ENCODE results near the gene CYSLTR1.
"Not testable (repeated sequence)": the region's sequence is repeated elsewhere in the genome, so short reads cannot be mapped to it uniquely, and the experiment has no call there.

Gene CYSLTR1, protein sequence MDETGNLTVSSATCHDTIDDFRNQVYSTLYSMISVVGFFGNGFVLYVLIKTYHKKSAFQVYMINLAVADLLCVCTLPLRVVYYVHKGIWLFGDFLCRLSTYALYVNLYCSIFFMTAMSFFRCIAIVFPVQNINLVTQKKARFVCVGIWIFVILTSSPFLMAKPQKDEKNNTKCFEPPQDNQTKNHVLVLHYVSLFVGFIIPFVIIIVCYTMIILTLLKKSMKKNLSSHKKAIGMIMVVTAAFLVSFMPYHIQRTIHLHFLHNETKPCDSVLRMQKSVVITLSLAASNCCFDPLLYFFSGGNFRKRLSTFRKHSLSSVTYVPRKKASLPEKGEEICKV

DNA sequence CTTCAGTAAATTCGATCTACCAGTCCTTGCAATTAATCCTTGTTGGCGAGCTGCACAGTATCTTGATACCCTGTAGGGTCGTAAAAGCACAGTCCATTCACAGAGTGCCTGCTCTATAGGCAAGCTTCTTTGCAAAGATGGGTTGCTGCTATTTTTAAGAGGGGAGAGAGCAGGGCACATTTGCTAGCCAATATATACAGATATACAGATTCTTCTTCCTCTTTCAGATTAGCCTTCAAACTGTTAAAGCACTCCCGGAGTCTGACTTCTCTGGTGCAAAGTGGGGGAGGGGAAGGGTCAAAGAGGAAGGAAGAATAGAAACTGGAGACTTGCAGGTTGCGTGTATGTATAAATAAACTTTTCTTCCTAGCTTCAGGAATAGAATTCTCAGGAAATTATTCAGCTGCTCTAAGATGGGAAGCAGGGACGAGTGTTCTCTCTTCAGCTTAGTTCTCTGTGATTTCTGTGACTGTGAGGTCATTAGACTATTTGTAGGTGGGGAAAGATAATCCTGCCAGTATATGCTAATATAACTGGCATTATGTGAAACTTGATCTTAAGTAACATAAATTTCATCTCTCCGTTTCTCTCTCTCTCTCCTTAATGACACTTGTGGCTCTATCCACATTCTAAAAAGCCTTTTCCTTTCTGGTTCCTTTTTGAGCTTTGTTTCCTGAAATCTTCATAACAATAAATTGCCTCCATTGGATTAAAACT, at the start of gene CYSLTR1:
Gene CYSLTR1, minus strand, starts transcription at position 242 of the 717 bp plus-strand sequence. CDS start 53,865 bp downstream, outside the sequence.
- no peak for DNase-seq

DNA sequence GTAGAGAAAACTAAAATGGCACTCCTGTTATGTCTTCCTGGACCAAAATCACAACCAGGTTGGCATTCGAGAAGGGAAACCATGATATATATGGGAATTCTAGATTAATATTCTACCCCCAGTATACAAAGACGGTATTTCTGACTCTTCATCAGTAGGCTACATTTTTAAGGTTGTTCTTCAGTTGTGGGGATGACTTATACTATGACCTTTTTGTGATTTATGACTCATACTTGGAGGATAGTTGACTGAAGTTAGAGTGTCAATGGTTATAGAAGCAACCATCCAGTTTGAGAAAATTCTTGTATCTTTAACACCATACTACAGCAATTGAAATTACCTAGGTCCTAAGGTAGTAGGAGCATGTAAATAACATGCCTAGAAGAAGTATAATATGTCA, 49.8 kb upstream of the CYSLTR1 start:
- DNase-seq = no peak

DNA sequence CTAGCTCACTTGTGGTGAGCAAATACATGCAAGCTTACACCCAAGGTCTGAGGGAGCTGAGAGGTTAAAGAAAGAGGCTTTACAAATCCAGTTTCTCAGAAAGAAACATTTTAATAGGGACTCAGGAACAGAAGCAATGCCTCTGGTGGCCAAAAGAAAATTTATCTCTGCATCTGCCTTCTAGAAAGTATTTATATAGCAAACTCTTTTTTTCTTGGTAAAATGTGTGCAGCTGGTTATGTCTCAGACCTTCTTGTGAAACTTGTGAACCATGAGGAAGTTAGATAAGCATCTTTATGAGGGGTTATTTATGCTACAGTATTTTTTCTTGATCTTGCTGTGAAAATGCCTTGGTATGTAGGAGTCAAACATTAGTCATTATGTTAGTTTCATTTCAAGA, 48.5 kb upstream of the CYSLTR1 start:
- DNase-seq = no peak

DNA sequence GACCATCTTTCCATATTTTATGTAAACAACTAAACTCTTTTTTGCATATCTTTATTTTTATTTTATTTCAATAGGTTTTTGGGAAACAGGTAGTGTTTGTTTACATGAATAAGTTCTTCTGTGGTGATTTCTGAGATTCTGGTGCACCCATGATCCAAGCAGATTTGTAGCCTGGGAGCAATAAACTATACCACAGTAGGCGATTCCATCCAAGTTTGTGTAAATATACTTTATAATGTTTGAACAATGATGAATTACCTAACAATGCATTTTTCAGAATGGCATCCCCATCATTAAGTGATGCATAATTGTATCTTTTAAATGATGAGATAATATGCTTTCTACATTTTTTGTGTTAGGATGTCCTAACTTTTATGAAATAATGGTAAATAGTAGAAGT, 39.2 kb upstream of the CYSLTR1 start:
- no peak for DNase-seq

DNA sequence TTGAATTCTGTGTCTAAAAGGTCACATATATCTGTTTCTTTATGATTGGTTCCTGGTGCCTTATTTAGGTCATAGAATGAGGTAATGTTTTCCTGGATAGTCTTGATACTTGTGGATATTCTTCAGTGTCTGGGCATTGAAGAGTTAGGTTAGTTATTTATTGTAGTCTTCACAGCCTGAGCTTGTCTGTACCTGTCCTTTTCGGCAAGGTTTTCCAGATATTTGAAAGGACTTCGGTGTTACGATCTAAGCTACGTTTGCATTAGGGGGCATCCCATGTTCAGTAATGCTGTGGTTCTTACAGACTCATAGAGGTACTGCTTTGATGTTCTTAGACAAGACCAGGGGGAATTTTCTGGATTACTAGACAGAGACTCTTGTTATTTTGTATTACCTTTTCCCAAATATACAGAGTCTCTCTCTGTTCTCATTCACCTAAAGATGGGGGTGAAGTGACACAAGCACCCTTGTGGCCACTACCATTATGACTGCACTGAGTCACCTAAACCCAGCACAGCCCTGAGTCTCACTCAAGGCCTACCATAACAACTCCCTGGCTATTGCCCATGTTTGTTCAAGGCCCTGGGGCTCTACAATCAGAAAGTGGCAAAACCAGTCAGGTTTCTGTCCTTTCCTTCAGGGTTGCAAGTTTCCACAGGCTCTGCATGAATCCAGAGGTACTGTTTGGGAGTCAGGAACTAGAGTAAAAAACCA, 30.1 kb upstream of the CYSLTR1 start:
- no peak for DNase-seq

DNA sequence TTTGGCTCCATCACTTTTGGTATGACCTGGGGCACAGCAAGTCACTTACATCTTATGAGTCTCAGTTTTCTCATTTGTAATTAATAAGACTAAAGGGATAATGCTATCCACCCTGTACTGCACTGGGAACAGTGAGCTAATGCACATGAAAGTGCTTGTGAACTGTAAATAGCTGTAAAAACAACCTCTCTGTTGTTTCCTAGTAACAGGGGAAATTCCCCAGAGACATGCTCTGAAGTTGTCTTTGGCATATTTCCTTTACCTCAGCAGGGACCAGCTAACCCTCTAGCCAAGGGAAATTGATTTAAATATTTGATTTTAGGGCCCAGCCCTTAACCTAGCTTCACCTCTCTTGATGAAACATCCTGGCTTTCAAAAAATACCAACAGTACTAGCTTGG, 6.1 kb upstream of the CYSLTR1 start:
- DNase-seq = no peak

DNA sequence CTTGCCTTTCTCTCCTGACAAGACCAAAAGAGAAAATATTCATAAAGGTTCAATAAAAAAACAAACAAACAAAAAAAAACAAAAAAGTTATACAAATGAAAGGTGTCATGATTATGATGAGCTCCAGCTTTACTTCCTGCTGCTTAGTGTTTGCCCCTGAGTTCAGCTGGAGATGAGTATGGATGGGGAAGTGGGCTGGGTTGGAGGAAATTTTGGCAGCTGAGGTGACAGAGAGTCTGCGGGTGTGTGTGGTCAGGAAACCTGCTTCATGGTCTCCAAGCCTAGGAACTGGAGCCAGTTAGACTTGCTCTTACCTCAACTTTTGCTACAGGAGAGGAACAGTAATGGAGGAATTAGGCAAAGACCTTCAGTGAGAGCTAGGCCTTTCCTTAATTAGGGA, 4.3 kb upstream of the CYSLTR1 start:
- DNase-seq = no peak

DNA sequence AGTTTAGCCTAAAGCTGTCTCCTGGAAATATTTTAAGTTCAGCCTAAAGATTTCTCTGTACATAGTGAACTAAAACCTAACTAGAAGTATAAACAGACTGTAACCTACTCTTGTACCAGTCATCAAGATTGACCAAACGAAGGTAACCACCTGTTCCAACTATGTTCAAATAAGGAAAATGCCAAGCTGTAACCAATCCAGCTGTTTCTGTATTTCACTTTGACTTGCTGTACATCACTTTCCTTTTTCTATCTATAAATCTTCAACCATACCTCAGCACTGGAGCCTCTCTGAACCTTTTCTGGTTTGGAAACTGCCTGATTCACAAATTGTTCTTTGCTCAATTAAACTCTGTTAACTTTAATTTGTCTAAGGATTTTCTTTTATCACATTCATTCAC, 3.1 kb upstream of the CYSLTR1 start:
- no peak for DNase-seq

DNA sequence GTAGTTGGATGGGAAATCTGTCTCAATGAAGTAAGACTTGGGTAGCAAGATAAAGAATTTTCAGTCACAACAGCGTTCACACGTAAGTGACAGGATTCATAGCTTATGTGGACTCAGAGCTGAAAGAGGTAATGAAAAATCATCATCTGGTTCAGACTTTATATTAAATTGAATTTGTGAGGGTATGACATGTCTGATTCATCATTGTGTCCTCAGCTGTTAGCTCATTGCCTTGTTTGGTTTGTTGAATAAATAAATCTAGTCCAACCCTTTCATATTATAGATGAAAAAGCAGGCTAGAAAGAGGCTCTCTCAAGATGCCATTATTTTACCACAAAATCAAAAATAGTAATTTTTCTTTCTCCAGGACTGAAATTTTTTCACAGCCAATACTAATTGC, 2.7 kb upstream of the CYSLTR1 start:
- DNase-seq = no peak

DNA sequence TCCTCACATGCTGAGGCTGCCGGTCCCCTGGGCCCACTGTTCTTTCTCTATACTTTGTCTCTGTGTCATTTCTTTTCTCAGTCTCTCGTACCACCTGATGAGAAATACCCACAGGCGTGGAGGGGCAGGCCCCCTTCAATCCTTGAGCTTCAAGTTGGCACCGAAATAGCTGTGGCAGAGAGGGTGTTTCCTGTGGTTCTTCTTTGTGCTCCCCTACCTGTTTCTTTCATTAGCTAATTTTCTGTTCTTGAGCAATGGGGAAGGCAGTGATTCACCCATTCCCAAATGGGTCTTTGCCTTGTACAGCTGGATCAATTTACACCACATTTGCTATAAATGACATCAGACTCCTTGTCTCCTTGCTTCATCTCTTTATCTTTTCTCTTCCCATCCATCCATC, 2.1 kb upstream of the CYSLTR1 start:
- DNase-seq = no peak

DNA sequence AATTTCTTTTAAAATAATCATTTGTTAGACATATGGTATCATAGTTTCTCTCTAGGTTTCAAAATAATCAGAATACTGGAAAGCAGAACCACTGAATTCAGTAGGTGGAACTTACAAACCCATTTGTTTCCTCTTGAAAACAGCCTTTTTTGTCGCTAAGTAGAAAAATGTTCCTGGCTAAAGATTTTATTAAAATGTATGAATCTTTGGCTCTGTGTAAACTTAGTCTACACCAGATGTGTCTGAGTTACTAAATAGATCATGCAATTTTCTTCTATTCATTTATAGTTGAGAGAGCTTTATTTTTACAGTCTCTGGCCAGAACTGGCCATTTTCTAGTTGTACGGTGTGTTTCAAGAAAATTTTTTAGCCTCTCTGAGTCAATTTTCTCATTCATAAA, 1.0 kb downstream of the CYSLTR1 start:
- DNase-seq = no peak

DNA sequence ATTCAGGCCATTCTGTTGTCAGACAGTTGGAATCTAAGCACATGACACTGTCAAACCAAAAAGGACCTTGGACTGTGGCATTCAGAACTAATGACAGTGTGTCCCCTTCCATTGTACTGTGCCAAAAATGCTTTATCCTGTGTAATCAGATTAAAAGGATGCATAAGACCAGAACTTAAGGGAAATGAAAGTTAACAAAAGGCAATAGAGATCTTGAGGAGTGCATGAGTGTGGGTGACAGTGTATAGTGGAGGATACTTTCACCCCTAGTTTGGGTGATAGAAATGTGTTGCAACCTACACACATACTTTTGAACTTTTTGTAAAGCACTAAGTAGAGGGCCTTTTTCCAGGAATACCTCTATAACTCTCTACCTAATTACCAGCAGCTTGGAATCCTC, 4.5 kb downstream of the CYSLTR1 start:
- no peak for DNase-seq

DNA sequence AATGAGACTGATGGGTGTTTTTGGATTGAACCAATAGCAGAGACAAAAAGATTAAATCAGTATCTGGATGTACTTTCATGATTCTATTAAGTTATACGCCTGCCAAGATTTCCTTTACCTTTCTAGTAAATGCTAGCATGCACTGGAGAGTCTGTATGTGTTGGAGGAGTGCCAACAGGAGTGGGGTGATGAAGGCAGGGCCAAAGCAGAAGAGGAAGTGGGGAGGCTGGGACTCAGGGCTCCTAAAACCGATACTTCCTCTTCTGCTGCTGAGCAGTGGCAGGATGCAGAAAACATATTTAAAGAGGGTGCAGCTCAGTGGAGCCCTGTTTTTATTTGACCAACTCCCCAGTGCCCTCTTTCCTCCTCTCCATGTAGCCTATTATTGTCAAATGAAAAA, 5.6 kb downstream of the CYSLTR1 start:
- DNase-seq = no peak

DNA sequence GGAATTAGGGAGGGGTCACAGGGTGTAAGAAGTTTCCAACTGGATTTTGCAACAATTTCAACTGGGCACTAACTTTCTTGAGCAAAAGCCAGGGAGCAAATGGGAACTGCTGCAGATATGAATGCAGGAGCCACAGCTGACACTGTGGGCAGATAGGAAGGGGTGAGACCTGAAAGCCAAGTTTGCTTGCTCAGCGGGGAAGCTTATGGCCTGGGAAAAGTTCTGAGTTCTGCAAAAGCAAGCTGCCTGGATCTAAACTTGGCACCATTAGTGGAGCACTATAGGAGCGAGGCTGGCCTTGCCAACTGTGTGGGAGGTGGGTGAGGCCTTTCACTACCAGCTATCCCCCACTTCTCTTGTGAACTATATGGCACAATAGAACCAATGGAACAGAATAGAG, 11.1 kb downstream of the CYSLTR1 start:
- DNase-seq = no peak

DNA sequence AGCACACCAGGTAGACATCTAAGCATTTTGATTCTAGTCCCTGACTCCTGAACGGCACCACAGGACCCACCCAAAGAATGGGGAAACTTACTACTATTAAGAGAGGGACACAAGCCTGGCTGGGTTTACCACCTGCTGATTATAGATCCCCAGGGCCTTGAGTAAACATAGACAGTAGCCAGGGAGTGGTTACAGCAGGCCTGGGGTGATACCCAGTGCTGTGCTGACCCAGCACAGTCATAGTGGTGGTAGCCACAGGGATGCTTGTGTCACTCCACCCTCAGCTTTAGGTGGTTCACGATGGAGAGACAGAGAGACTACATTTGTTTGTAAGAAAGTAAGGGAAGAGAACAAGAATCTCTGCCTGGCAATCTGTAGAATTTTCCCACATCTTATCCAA, 11.7 kb downstream of the CYSLTR1 start:
- no peak for DNase-seq

DNA sequence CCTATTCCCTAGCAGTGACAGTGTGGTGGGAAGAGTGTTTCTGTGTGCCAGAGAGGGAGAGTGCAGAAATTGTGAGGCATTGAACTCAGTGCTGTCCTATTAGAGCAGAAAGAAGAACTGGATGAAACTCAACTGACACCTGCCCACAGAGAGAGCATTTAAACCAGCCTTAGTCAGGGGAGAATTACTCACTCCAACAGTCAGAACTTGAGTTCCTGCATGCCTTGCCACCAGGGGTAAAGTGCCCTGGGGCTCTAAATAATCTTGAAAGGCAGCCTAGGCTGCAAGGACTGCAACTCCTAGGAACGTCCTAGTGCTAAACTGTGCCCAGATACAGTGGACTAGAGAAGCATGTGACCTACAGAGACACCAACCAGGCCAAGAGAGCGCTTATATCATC, 12.8 kb downstream of the CYSLTR1 start:
- no peak for DNase-seq

DNA sequence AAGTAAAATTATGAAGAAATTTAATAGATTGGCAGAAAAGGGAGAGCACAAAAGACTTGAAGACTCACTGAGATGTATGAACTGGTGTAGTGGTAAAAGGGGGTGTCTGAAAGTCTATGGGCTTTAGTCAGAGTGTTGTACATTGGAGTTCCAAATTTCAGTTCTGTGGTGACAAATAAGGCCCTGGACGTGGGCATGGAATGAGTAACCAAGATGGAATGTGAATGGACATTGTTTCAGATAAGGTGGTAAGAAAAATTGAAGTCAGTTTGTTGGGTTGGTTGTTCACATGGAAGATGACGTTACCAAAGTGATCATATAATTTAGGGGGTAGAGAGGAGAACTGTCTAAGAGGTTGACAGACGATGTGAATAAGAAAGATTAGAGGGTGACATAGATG, 13.9 kb downstream of the CYSLTR1 start:
- no peak for DNase-seq

DNA sequence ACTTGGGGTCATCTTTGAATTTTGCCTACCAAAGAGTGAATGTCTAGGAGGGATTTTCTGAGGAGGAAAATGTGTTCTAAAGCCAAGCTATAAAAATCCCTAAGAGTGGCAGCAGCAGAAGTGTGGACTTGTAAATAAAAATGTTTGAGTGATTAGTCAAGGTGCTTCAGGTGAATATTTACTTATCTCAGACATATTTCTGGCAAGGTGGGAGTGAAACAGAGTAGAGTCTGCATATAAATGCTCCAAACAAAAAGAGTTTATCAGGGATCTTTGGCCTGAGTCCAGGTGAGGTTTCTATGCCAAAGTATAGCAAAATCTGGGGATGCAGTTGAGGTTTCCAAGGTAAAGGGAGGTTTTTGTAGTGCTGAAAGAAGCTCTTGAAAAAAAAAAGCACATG, 19.7 kb downstream of the CYSLTR1 start:
- no peak for DNase-seq

DNA sequence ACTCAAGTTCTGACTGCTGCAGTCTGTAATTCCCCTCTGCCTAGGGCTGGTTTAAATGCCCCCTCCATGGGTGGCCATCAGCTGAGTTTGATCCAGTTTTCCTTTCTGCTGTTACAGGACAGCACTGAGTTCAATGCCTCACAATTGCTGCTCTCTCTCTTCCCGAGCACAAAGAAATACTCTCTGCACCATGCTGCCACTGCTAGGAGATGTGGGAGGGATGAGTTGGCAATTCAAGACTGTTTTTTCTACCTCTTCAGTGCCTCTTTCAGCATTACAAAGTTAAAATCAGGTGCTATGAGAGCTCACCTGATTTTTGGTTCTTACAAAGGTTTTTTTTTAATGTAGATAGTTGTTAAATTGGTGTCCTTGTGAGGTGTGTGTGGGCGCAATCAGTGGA, 24.3 kb downstream of the CYSLTR1 start:
- DNase-seq = no peak

DNA sequence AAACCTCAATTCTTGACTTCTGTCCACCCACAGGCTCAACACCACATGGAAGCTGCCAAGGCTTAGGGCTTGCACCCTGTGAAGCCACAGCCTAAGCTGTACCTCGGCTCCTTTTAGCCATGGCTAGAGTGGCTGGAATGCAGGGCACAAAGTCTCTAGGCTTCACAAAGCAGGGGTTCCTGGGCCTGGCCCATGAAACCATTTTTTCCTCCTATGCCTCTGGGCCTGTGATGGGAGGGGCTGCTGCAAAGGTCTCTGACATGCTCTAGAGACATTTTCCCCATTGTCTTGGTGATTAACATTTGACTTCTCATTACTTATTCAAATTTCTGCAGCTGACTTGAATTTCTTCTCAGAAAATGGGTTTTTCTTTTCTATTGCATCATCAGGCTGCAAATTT, 26.5 kb downstream of the CYSLTR1 start:
- DNase-seq = not testable (repeated sequence)

DNA sequence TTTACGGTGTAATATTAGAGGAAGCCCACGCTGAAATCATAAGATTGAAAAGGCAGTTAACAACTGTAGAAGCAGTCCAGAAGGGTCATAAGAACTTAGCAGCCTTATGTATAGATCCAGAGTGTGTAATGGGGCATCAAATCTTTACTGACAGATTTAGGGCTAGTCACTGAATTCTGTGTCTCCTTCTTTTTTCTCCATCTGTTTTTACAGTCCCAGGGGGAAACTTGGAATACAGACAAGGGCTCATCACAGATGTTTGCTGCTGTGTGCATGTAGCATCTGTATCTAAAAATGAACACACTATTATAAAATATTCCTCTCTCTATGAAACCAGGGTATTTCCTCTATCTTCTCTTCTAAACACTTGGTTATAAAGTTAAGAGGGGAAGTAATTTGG, 43.9 kb downstream of the CYSLTR1 start:
- DNase-seq = no peak

DNA sequence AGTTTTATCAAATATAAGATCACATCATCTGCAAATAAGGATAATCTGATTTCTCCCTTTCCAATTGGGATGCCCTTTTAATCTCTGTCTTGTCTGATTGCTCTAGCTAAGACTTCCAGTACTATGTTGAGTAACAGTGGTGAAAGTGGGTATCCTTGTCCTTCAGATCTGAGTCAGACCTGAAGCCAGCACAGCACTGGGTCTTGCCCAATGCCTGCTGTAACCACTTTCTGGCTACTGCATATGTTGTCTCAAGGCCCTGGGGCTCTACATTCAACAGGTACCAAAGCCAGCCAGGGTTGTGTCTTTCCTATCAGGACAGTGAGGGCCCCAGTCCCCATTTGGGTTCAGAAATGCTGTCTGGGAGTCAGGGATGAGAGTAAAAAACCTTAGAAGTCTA, 90.3 kb downstream of the CYSLTR1 start:
- DNase-seq = no peak

DNA sequence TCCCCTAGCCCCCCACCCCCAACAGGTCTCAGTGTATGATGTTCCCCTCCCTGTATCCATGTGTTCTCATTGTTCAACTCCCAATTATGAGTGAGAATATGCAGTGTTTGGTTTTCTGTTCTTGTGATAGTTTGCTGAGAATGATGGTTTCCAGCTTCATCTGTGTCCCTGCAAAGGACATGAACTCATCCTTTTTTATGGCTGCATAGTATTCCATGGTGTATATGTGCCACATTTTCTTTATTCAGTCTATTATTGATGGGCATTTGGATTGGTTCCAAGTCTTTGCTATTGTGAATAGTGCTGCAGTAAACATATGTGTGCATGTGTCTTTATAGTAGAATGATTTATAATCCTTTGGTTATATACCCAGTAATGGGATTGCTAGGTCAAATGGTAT, 101.4 kb downstream of the CYSLTR1 start:
- DNase-seq = not testable (repeated sequence)

Measured in NCI-H446 (cell line).